GM10847 (cell line): ENCODE results near the gene CEP19.

Source experiments
- POLR2A ChIP-seq: IDR thresholded peaks from 2 replicates; pipeline ENCODE4 v1.6.1; 2011; ENCODE audit not compliant: insufficient read length; ENCODE audit errors: extremely low read depth

Gene CEP19

GRCh38 chr3:196660381-196661166 is 51.5 kb downstream of the CEP19 start:
- TF ChIP-seq POLR2A, result no peak

- no peak for TF ChIP-seq POLR2A
Observed at GRCh38 chr3:196659901-196660351, 52.1 kb downstream of the CEP19 start.
